C4-2B (cell line): ENCODE results near the gene VPS26A.

ENCODE experiments used
- CTCF ChIP-seq: fragments of 450-650 bp; conservative IDR thresholded peaks from 2 replicates; pipeline ENCODE4 v1.5.1; 2017; ENCODE audit warnings: mild to moderate bottlenecking
- ZFX ChIP-seq: fragments of 450-650 bp; IDR thresholded peaks from 2 replicates; pipeline ENCODE4 v1.6.1; 2017

GRCh38 chr10:69097729-69098128 lies 26.2 kb upstream of the VPS26A start:
- no peak for TF ChIP-seq CTCF
- TF ChIP-seq ZFX: no peak
